GM23338 (cell line): ENCODE results near the gene MUS81. TPM values are rescaled to one million over a fixed set of nuclear protein-coding genes. Genes with fewer than 3 reads are reported as not detected.

ENCODE experiments used
- ATAC-seq: fragments of 200-7000 bp; cut with Tn5 transposase; 3 replicates; pipeline ENCODE4 v1.9.1; 2020
- DNase-seq: peaks from one replicate; pipeline ENCODE4 v3.0.0-alpha.2; 2015; ENCODE audit warnings: low spot score
- H2AFZ ChIP-seq: fragments of 200-600 bp; sonication (generic); 2 replicates; pipeline ENCODE4 v1.8.0; 2016; ENCODE audit warnings: antibody characterized with exemption, mild to moderate bottlenecking, moderate library complexity
- H3F3A ChIP-seq: fragments of 200-600 bp; sonication (generic); replicated peaks from 2 replicates; pipeline ENCODE4 v1.8.0; 2017; ENCODE audit warnings: antibody characterized with exemption, mixed run types, low read depth
- H3K27ac ChIP-seq: fragments of 200-600 bp; sonication (generic); 2 replicates; pipeline ENCODE4 v1.6.1; 2016; ENCODE audit warnings: low read depth
- H3K27me3 ChIP-seq: fragments of 200-600 bp; sonication (generic); 2 replicates; pipeline ENCODE4 v1.8.0; 2016; ENCODE audit warnings: mild to moderate bottlenecking, mixed run types, moderate library complexity; ENCODE audit not compliant: insufficient read depth
- H3K36me3 ChIP-seq: fragments of 200-600 bp; sonication (generic); 2 replicates; pipeline ENCODE4 v1.8.0; 2016; ENCODE audit warnings: mild to moderate bottlenecking; ENCODE audit not compliant: insufficient read depth
- H3K4me1 ChIP-seq: fragments of 200-600 bp; sonication (generic); 2 replicates; pipeline ENCODE4 v1.8.0; 2016; ENCODE audit warnings: mild to moderate bottlenecking, moderate library complexity; ENCODE audit not compliant: insufficient read depth
- H3K4me2 ChIP-seq: fragments of 200-600 bp; sonication (generic); 2 replicates; pipeline ENCODE4 v1.7.1; 2017; ENCODE audit warnings: mixed run types
- H3K4me3 ChIP-seq: fragments of 200-600 bp; sonication (generic); 2 replicates; pipeline ENCODE4 v1.6.1; 2016; ENCODE audit warnings: mixed run types
- H3K79me2 ChIP-seq: fragments of 200-600 bp; sonication (generic); replicated peaks from 2 replicates; pipeline ENCODE4 v1.8.0; 2017; ENCODE audit warnings: mild to moderate bottlenecking; ENCODE audit not compliant: insufficient read depth
- H3K9me2 ChIP-seq: fragments of 200-600 bp; sonication (generic); 2 replicates; pipeline ENCODE4 v1.8.0; 2017; ENCODE audit not compliant: insufficient read depth
- H4K20me1 ChIP-seq: fragments of 200-600 bp; sonication (generic); replicated peaks from 2 replicates; pipeline ENCODE4 v1.8.0; 2017; ENCODE audit warnings: mild to moderate bottlenecking; ENCODE audit not compliant: insufficient read depth
- H3K27ac Mint-ChIP-seq: 2 replicates; pipeline ENCODE4 v1.8.0; 2020; ENCODE audit warnings: inconsistent platforms, mild to moderate bottlenecking, moderate library complexity, mixed read lengths
- H3K27me3 Mint-ChIP-seq: 3 replicates; pipeline ENCODE4 v1.8.0; 2022; ENCODE audit warnings: low read depth, mild to moderate bottlenecking, moderate library complexity, mixed read lengths, inconsistent platforms; ENCODE audit not compliant: insufficient read depth, poor library complexity
- H3K36me3 Mint-ChIP-seq: 3 replicates; pipeline ENCODE4 v1.8.0; 2021; ENCODE audit warnings: low read depth, mild to moderate bottlenecking, inconsistent platforms, moderate library complexity, mixed read lengths
- H3K4me1 Mint-ChIP-seq: 3 replicates; pipeline ENCODE4 v1.8.0; 2020; ENCODE audit warnings: mild to moderate bottlenecking, inconsistent platforms, mixed read lengths
- H3K4me3 Mint-ChIP-seq: 3 replicates; pipeline ENCODE4 v1.8.0; 2021; ENCODE audit warnings: moderate library complexity, mild to moderate bottlenecking, inconsistent platforms, mixed read lengths
- H3K9me3 Mint-ChIP-seq: 3 replicates; pipeline ENCODE4 v1.8.0; 2020; ENCODE audit warnings: moderate library complexity, mild to moderate bottlenecking, inconsistent platforms, mixed read lengths
- CREB1 ChIP-seq: fragments of 250-450 bp; sonication (Bioruptor Pico); IDR thresholded peaks from 2 replicates; pipeline ENCODE4 v1.5.0; 2020; ENCODE audit warnings: low read depth, mild to moderate bottlenecking, moderate library complexity
- CTCF ChIP-seq, 2 experiments: fragments of 200-600 bp in 1 of 2; sonication (generic) in 1 of 2; conservative IDR thresholded peaks; 2 replicates each; pipeline versions ENCODE4 v1.5.1 to v1.6.1; 2016 to 2017; ENCODE audit warnings: antibody characterized with exemption in 2 of 2, low read depth in 2 of 2, mild to moderate bottlenecking in 2 of 2, moderate library complexity in 1 of 2
- POLR2AphosphoS5 ChIP-seq: IDR thresholded peaks from 2 replicates; pipeline ENCODE4 v1.6.1; 2016; ENCODE audit warnings: antibody characterized with exemption, low read depth
- ZNF114 ChIP-seq: fragments of 250-450 bp; sonication (Bioruptor Pico); IDR thresholded peaks from 2 replicates; pipeline ENCODE4 v1.5.0; 2020; ENCODE audit warnings: mild to moderate bottlenecking, moderate library complexity
- long read RNA-seq: library from polyadenylated mRNA; unstranded; transcript quantifications from one replicate; pipeline ENCODE4 v2.0.0, GENCODE V29; 2020; ENCODE audit not compliant: unreplicated experiment
- polyA plus RNA-seq: library from polyadenylated mRNA; unstranded; fragments of >200 nt; fragmentation: Nextera tagmentation; extraction: Ambion mirVana; gene quantifications from 2 replicates; pipeline ENCODE4 v1.2.1, GENCODE V29; 2016
- total RNA-seq: library from RNA; depleted of rRNA; stranded (reverse); fragments of >200 nt; shearing (Covaris generic); gene quantifications from 2 replicates; pipeline ENCODE4 v1.2.3, GENCODE V29; 2014; rRNA removed
- TF ChIP-seq, protein P1 (sequence below): fragments of 250-450 bp; sonication (Bioruptor Pico); IDR thresholded peaks from 2 replicates; pipeline ENCODE4 v1.5.0; 2020; ENCODE audit warnings: mild to moderate bottlenecking, moderate library complexity
- TF ChIP-seq, protein P2 (sequence below): IDR thresholded peaks from 2 replicates; pipeline ENCODE4 v1.6.1; 2016; ENCODE audit warnings: antibody characterized with exemption

Gene MUS81
- total RNA-seq (35.5 and 48.6 TPM in 2 replicates), polyA plus RNA-seq (38.5 and 39.1 TPM in 2 replicates)
- long read RNA-seq, transcript MUS81-201 (16 exons, 2,392 nt), result major isoform, 9 of 16 reads
- long read RNA-seq, partial matches to known transcripts, result 1 of 16 reads
- long read RNA-seq, other reads (novel, unspliced or antisense), result 6 of 16 reads

GRCh38 chr11:65860278-65861164, at the start of gene MUS81:
Gene MUS81, plus strand, starts transcription at chr11:65860433. Its CDS starts 321 bp downstream, at chr11:65860754.
- H3K27me3 Mint-ChIP-seq, result peaks cover 35% of the 10 kb centered on the region
- peaks cover 24% of the 10 kb centered on the region for H3K4me1 Mint-ChIP-seq
- Histone ChIP-seq H3K4me3 (peak within 1 kb of the TSS; percentile 95), H3F3A (peaks cover 37% of the 10 kb centered on the region), H3K27me3 (no peaks in the 10 kb centered on the region), H2AFZ (peak within 1 kb of the TSS; percentile 66; the same call in 1 of the 2 replicates), H3K27ac (peak within 1 kb of the TSS; percentile 96), H3K79me2 (peaks cover 31% of the 10 kb centered on the region), H3K36me3 (peaks cover 10% of the 10 kb centered on the region), H4K20me1 (peaks cover 19% of the 10 kb centered on the region), H3K9me2 (no peaks in the 10 kb centered on the region), H3K4me1 (peaks cover 11% of the 10 kb centered on the region), H3K4me2 (peak within 1 kb of the TSS; percentile 99)
- H3K4me3 Mint-ChIP-seq, result peak within 1 kb of the TSS; percentile 91
- peaks cover 52% of the 10 kb centered on the region for H3K36me3 Mint-ChIP-seq
- TF ChIP-seq ZNF114 (CRISPR knock-in tag), result no peak
- TF ChIP-seq CREB1 (CRISPR knock-in tag), result 0 out of 2 replicates have a peak, but pooled peaks have one; percentile 26
- TF ChIP-seq, protein P1, sequence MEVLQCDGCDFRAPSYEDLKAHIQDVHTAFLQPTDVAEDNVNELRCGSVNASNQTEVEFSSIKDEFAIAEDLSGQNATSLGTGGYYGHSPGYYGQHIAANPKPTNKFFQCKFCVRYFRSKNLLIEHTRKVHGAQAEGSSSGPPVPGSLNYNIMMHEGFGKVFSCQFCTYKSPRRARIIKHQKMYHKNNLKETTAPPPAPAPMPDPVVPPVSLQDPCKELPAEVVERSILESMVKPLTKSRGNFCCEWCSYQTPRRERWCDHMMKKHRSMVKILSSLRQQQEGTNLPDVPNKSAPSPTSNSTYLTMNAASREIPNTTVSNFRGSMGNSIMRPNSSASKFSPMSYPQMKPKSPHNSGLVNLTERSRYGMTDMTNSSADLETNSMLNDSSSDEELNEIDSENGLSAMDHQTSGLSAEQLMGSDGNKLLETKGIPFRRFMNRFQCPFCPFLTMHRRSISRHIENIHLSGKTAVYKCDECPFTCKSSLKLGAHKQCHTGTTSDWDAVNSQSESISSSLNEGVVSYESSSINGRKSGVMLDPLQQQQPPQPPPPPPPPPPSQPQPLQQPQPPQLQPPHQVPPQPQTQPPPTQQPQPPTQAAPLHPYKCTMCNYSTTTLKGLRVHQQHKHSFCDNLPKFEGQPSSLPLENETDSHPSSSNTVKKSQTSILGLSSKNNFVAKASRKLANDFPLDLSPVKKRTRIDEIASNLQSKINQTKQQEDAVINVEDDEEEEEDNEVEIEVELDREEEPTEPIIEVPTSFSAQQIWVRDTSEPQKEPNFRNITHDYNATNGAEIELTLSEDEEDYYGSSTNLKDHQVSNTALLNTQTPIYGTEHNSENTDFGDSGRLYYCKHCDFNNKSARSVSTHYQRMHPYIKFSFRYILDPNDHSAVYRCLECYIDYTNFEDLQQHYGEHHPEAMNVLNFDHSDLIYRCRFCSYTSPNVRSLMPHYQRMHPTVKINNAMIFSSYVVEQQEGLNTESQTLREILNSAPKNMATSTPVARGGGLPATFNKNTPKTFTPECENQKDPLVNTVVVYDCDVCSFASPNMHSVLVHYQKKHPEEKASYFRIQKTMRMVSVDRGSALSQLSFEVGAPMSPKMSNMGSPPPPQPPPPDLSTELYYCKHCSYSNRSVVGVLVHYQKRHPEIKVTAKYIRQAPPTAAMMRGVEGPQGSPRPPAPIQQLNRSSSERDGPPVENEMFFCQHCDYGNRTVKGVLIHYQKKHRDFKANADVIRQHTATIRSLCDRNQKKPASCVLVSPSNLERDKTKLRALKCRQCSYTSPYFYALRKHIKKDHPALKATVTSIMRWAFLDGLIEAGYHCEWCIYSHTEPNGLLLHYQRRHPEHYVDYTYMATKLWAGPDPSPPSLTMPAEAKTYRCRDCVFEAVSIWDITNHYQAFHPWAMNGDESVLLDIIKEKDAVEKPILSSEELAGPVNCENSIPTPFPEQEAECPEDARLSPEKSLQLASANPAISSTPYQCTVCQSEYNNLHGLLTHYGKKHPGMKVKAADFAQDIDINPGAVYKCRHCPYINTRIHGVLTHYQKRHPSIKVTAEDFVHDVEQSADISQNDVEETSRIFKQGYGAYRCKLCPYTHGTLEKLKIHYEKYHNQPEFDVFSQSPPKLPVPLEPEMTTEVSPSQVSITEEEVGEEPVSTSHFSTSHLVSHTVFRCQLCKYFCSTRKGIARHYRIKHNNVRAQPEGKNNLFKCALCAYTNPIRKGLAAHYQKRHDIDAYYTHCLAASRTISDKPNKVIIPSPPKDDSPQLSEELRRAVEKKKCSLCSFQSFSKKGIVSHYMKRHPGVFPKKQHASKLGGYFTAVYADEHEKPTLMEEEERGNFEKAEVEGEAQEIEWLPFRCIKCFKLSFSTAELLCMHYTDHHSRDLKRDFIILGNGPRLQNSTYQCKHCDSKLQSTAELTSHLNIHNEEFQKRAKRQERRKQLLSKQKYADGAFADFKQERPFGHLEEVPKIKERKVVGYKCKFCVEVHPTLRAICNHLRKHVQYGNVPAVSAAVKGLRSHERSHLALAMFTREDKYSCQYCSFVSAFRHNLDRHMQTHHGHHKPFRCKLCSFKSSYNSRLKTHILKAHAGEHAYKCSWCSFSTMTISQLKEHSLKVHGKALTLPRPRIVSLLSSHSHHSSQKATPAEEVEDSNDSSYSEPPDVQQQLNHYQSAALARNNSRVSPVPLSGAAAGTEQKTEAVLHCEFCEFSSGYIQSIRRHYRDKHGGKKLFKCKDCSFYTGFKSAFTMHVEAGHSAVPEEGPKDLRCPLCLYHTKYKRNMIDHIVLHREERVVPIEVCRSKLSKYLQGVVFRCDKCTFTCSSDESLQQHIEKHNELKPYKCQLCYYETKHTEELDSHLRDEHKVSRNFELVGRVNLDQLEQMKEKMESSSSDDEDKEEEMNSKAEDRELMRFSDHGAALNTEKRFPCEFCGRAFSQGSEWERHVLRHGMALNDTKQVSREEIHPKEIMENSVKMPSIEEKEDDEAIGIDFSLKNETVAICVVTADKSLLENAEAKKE (CRISPR knock-in tag), result no peak
- TF ChIP-seq, protein P2, sequence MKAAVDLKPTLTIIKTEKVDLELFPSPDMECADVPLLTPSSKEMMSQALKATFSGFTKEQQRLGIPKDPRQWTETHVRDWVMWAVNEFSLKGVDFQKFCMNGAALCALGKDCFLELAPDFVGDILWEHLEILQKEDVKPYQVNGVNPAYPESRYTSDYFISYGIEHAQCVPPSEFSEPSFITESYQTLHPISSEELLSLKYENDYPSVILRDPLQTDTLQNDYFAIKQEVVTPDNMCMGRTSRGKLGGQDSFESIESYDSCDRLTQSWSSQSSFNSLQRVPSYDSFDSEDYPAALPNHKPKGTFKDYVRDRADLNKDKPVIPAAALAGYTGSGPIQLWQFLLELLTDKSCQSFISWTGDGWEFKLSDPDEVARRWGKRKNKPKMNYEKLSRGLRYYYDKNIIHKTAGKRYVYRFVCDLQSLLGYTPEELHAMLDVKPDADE, result peak; percentile 89
- TF ChIP-seq POLR2AphosphoS5, result peak; percentile 59; the same call in 1 of the 2 replicates
- TF ChIP-seq CTCF (conservative IDR thresholded peaks at IDR 0.05; ENCODE audit: low read depth in 2 of 2), result peak; percentile 82 to 86
- DNase-seq (peak; percentile 99), ATAC-seq (peak; percentile 36)
- H3K27ac Mint-ChIP-seq, result peak within 1 kb of the TSS; percentile 97
- peaks cover 4% of the 10 kb centered on the region; the same call in 2 of the 3 replicates for H3K9me3 Mint-ChIP-seq
